ENCODE results near the gene NPDC1.

Gene NPDC1

GRCh38 chr9:137045294-137046087 is 486 bp downstream of the NPDC1 start:
- DNase-seq: no peak
- no peak for TF ChIP-seq GATA1 (IDR thresholded peaks at IDR 0.05; ENCODE audit: low read depth, low read length)

GRCh38 chr9:137044502-137045177 is 1.3 kb downstream of the NPDC1 start:
- no peak for DNase-seq
- TF ChIP-seq GATA1 (IDR thresholded peaks at IDR 0.05; ENCODE audit: low read depth, low read length) (no peak), POLR2A (IDR thresholded peaks at IDR 0.05; ENCODE audit: low read length) (no peak)

GRCh38 chr9:137044037-137044436 is 1.9 kb downstream of the NPDC1 start:
- no peak for TF ChIP-seq POLR2A (IDR thresholded peaks at IDR 0.05; ENCODE audit: low read length)
- no peak for TF ChIP-seq GATA1 (IDR thresholded peaks at IDR 0.05; ENCODE audit: low read depth, low read length)
- DNase-seq: no peak

- TF ChIP-seq POLR2A (IDR thresholded peaks at IDR 0.05; ENCODE audit: low read length) (no peak), GATA1 (IDR thresholded peaks at IDR 0.05; ENCODE audit: low read depth, low read length) (no peak)
- no peak for DNase-seq
These were observed 2.9 kb downstream of the NPDC1 start for GRCh38 chr9:137042751-137043727.

- DNase-seq: no peak
- TF ChIP-seq GATA1 (IDR thresholded peaks at IDR 0.05; ENCODE audit: low read depth, low read length) (no peak), POLR2A (IDR thresholded peaks at IDR 0.05; ENCODE audit: low read length) (no peak)
These were observed 4.9 kb downstream of the NPDC1 start for GRCh38 chr9:137041124-137041523.

GRCh38 chr9:137040568-137040967 is 5.4 kb downstream of the NPDC1 start:
- no peak for DNase-seq
- no peak for TF ChIP-seq GATA1 (IDR thresholded peaks at IDR 0.05; ENCODE audit: low read depth, low read length)
- TF ChIP-seq POLR2A (IDR thresholded peaks at IDR 0.05; ENCODE audit: low read length): no peak

- DNase-seq: no peak
- TF ChIP-seq GATA1 (IDR thresholded peaks at IDR 0.05; ENCODE audit: low read depth, low read length): no peak
- TF ChIP-seq POLR2A (IDR thresholded peaks at IDR 0.05; ENCODE audit: low read length): no peak
These were observed 6.2 kb downstream of the NPDC1 start for GRCh38 chr9:137039611-137040366.

- DNase-seq: no peak
- TF ChIP-seq POLR2A (IDR thresholded peaks at IDR 0.05; ENCODE audit: low read length) (no peak), GATA1 (IDR thresholded peaks at IDR 0.05; ENCODE audit: low read depth, low read length) (no peak)
These were observed 7.1 kb downstream of the NPDC1 start for GRCh38 chr9:137038916-137039315.

- TF ChIP-seq GATA1 (IDR thresholded peaks at IDR 0.05; ENCODE audit: low read depth, low read length): no peak
- TF ChIP-seq POLR2A (IDR thresholded peaks at IDR 0.05; ENCODE audit: low read length): no peak
- DNase-seq: no peak
These were observed 8.5 kb downstream of the NPDC1 start for GRCh38 chr9:137037483-137037882.

- TF ChIP-seq GATA1 (IDR thresholded peaks at IDR 0.05; ENCODE audit: low read depth, low read length) (no peak), POLR2A (IDR thresholded peaks at IDR 0.05; ENCODE audit: low read length) (no peak)
These were observed 8.9 kb downstream of the NPDC1 start for GRCh38 chr9:137037035-137037434.

GRCh38 chr9:137035937-137036336 is 10.0 kb downstream of the NPDC1 start:
- TF ChIP-seq POLR2A (IDR thresholded peaks at IDR 0.05; ENCODE audit: low read length) (no peak), GATA1 (IDR thresholded peaks at IDR 0.05; ENCODE audit: low read depth, low read length) (no peak)
- DNase-seq: no peak

More at GRCh38 chr9:137037035-137037434, 8.9 kb downstream of the NPDC1 start:
- no peak for DNase-seq

GRCh38 chr9:137035507-137035834 is 10.5 kb downstream of the NPDC1 start:
- no peak for DNase-seq
- TF ChIP-seq POLR2A (IDR thresholded peaks at IDR 0.05; ENCODE audit: low read length) (no peak), GATA1 (IDR thresholded peaks at IDR 0.05; ENCODE audit: low read depth, low read length) (no peak)
